ENCODE results near the gene WDR45B.
"Not testable (repeated sequence)": the region's sequence is repeated elsewhere in the genome, so short reads cannot be mapped to it uniquely, and the experiment has no call there.

The WDR45B gene

DNA sequence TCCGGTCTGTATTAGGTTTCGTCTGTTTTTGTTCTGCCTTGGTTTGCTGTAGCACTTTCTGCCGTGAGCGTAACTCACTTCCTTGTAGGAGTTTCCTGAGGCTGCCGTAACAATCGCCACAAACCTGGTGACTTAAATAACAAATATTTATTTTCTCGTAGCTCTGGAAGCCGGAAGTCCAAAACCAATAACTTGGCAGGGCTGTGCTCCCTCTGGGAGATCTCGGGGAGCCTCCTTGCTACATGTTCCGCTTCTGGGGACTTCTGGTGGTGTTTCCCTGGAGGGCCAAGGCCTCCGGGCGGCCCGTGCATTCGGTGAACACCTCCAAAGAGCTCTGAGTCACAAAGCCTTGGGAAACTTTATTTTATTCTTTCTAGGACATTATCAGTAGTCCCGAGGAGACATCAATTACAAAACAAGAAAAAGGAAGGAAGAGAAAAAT, 6.8 kb upstream of the WDR45B start:
- ATAC-seq (ENCODE audit: low read depth) = no peak
- Histone ChIP-seq H3K4me1 (ENCODE audit: insufficient read depth, poor library complexity, severe bottlenecking) (no peaks in the 10 kb centered on the region), H3K9me3 (ENCODE audit: severe bottlenecking) (no peaks in the 10 kb centered on the region), H3K27ac (ENCODE audit: poor library complexity, severe bottlenecking) (no peak overlapping the region), H3K4me3 (ENCODE audit: severe bottlenecking) (no peak overlapping the region), H3K36me3 (ENCODE audit: low read depth) (no peaks in the 10 kb centered on the region), H3K27me3 (ENCODE audit: insufficient read depth, poor library complexity, severe bottlenecking) (no peaks in the 10 kb centered on the region)
- TF ChIP-seq, protein P1, sequence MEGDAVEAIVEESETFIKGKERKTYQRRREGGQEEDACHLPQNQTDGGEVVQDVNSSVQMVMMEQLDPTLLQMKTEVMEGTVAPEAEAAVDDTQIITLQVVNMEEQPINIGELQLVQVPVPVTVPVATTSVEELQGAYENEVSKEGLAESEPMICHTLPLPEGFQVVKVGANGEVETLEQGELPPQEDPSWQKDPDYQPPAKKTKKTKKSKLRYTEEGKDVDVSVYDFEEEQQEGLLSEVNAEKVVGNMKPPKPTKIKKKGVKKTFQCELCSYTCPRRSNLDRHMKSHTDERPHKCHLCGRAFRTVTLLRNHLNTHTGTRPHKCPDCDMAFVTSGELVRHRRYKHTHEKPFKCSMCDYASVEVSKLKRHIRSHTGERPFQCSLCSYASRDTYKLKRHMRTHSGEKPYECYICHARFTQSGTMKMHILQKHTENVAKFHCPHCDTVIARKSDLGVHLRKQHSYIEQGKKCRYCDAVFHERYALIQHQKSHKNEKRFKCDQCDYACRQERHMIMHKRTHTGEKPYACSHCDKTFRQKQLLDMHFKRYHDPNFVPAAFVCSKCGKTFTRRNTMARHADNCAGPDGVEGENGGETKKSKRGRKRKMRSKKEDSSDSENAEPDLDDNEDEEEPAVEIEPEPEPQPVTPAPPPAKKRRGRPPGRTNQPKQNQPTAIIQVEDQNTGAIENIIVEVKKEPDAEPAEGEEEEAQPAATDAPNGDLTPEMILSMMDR (IDR thresholded peaks at IDR 0.05; ENCODE audit: poor library complexity, severe bottlenecking) = no peak
- no peak for DNase-seq (ENCODE audit: low spot score)

DNA sequence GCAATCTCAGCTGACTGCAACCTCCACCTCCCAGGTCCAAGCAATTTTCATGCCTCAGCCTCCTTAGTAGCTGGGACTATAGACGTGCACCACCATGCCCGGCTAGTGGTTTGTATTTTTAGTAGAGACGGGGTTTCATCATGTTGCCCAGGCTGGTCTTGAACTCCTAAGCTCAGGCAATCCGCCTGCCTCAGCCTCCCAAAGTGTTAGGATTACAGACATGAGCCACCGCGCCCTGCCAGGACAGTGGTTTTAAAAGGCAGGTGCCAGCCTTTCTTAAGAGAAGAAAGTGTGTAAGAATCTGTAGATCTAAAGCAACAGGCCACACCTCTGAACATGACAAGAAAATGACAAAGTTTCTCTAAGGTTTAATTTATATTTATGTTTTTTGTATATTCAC, 6.4 kb upstream of the WDR45B start:
- H3K27me3 ChIP-seq (ENCODE audit: insufficient read depth, poor library complexity, severe bottlenecking); ATAC-seq (ENCODE audit: low read depth); DNase-seq (ENCODE audit: low spot score); H3K27ac ChIP-seq (ENCODE audit: poor library complexity, severe bottlenecking); H3K9me3 ChIP-seq (ENCODE audit: severe bottlenecking); H3K4me3 ChIP-seq (ENCODE audit: severe bottlenecking); H3K36me3 ChIP-seq (ENCODE audit: low read depth); H3K4me1 ChIP-seq (ENCODE audit: insufficient read depth, poor library complexity, severe bottlenecking): not testable (repeated sequence)

DNA sequence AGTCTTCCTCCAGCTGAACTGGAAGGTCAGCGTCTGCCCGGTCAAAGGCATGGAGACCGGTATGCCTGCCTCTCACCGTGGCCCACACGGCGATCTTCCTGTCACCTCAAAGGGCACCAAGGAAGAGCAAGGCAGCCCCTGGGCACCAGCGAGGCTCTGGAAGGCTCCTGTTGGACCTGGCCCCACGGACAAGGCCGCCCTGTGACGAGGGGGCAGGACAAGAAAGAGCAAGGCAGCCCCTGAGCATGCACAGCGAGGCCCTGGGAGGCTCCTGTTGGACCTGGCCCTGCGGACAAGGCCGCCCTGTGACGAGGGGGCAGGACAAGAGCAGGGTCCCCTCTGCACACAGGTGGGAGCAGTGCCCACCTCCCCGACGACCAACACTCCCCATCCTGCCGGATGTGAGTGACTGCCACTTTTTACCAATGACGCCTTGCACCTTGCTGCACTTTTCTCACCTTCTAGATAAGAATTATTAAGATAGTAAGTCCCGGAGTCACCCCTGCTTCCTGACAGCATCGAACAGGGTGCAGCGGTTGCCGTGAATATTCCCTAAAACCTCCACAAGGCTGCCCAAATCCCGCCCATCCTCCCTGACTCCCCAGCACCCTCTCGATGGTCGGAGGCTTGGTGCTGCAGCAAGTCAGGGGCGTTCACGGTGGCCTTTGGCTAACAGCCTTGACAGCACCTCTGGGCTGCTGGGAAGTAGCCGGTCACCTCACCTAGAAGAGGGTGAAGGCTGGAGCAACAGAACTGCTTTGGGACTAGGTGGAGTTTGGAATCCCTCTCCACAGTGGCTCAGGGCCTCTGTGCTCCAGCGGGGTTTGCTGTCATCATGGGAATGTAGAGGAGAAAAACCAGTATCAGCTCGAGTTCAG, 5.6 kb upstream of the WDR45B start:
- ATAC-seq (ENCODE audit: low read depth) = no peak
- no peaks in the 10 kb centered on the region for H3K36me3 ChIP-seq (ENCODE audit: low read depth)
- H3K4me1 ChIP-seq (ENCODE audit: insufficient read depth, poor library complexity, severe bottlenecking) = no peaks in the 10 kb centered on the region
- no peak overlapping the region for H3K4me3 ChIP-seq (ENCODE audit: severe bottlenecking)
- TF ChIP-seq, protein P1 (IDR thresholded peaks at IDR 0.05; ENCODE audit: poor library complexity, severe bottlenecking) = no peak
- no peaks in the 10 kb centered on the region for H3K9me3 ChIP-seq (ENCODE audit: severe bottlenecking)
- H3K27ac ChIP-seq (ENCODE audit: poor library complexity, severe bottlenecking) = no peak overlapping the region
- no peaks in the 10 kb centered on the region for H3K27me3 ChIP-seq (ENCODE audit: insufficient read depth, poor library complexity, severe bottlenecking)
- no peak for DNase-seq (ENCODE audit: low spot score)

DNA sequence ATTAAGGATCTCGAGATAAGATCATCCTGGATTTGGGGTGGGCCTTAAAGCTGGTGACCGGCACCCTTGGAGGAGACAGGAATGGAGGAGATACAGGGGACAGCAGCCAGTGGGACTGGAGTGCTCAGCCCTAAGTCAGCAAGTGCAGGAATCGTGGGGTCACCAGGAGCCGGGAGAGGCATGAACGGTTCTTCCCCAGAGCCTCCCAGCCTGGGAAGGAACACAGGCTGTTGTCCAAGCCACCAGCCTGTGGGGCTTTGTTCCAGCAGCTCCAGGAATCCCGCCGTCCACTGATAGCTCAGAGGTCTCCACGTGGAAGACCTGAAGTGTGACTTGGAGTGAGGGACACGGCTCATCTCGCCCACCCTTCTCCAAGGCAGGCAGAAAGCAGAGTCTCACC, 2.5 kb upstream of the WDR45B start:
- no peaks in the 10 kb centered on the region for H3K9me3 ChIP-seq (ENCODE audit: severe bottlenecking)
- no peak overlapping the region for H3K27ac ChIP-seq (ENCODE audit: poor library complexity, severe bottlenecking)
- H3K4me1 ChIP-seq (ENCODE audit: insufficient read depth, poor library complexity, severe bottlenecking) = peaks cover 5% of the 10 kb centered on the region
- ATAC-seq (ENCODE audit: low read depth) (no peak), DNase-seq (ENCODE audit: low spot score) (no peak)
- H3K4me3 ChIP-seq (ENCODE audit: severe bottlenecking) = no peak overlapping the region
- H3K27me3 ChIP-seq (ENCODE audit: insufficient read depth, poor library complexity, severe bottlenecking) = no peaks in the 10 kb centered on the region
- TF ChIP-seq, protein P1 (IDR thresholded peaks at IDR 0.05; ENCODE audit: poor library complexity, severe bottlenecking) = no peak
- peaks cover 9% of the 10 kb centered on the region for H3K36me3 ChIP-seq (ENCODE audit: low read depth)

DNA sequence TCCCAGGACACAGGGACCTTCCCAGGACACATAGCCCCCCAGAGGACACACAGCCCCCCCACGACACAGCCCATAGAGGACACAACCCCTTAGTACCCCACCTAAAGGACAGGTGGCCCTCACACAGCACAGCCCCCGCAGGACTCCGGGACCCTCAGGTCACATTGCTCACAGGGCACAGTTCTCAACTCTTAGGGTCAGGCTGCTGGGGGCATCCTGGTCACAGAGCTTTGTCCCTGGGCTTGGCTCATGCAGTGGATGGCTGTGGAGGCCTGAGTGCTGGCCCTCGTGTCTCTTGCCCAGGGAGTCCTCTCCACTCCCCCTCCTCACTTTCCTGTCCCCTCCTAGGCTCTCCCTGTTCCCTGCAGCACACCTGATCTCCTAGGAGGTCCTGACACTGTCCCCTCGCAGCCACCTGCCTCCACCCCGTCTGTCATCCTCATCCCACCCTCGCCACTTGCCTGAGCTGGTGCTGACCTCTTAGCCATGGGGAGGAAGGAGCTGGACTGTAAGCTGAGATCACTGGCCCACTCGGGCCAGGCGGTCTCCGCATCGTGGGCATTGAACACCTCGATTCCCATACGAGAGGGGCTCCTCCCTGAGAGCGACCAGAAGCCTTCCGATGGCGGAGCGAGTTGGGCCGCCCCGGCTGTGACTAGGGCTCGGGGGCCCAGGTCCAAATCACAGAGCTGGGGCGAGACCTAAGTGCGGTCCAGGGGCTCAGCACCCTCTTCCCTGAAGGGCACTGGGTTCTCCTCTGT, 1.4 kb upstream of the WDR45B start:
- TF ChIP-seq, protein P1 (IDR thresholded peaks at IDR 0.05; ENCODE audit: poor library complexity, severe bottlenecking) = no peak
- Histone ChIP-seq H3K27me3 (ENCODE audit: insufficient read depth, poor library complexity, severe bottlenecking) (no peaks in the 10 kb centered on the region), H3K4me3 (ENCODE audit: severe bottlenecking) (no peak overlapping the region), H3K36me3 (ENCODE audit: low read depth) (peaks cover 18% of the 10 kb centered on the region), H3K4me1 (ENCODE audit: insufficient read depth, poor library complexity, severe bottlenecking) (peaks cover 10% of the 10 kb centered on the region), H3K27ac (ENCODE audit: poor library complexity, severe bottlenecking) (no peak overlapping the region), H3K9me3 (ENCODE audit: severe bottlenecking) (no peaks in the 10 kb centered on the region)
- ATAC-seq (ENCODE audit: low read depth) (no peak), DNase-seq (ENCODE audit: low spot score) (no peak)
